GM12878 (cell line): ENCODE data around the gene OR56A1.

Source experiments
- GATAD2B ChIP-seq: fragments of 450-650 bp; conservative IDR thresholded peaks from 2 replicates; pipeline ENCODE4 v1.6.1; 2017; ENCODE audit warnings: low read depth, mild to moderate bottlenecking, moderate library complexity
- KAT2A ChIP-seq: conservative IDR thresholded peaks from 2 replicates; pipeline ENCODE4 v1.6.1; 2011; ENCODE audit warnings: low read depth, low read length; ENCODE audit not compliant: control insufficient read depth
- MYC ChIP-seq: IDR thresholded peaks from 2 replicates; pipeline ENCODE4 v1.6.1; 2011; ENCODE audit warnings: mild to moderate bottlenecking, low read length, moderate library complexity, inconsistent platforms; ENCODE audit not compliant: insufficient read depth, insufficient replicate concordance, insufficient read length, severe bottlenecking
- NRF1 ChIP-seq: conservative IDR thresholded peaks from 2 replicates; pipeline ENCODE4 v1.6.1; 2011; ENCODE audit warnings: mild to moderate bottlenecking, low read depth, low read length, improper control_type of control experiment
- RAD21 ChIP-seq: IDR thresholded peaks from 2 replicates; pipeline ENCODE4 v1.6.1; 2011; ENCODE audit warnings: mild to moderate bottlenecking, low read depth, low read length, moderate library complexity; ENCODE audit not compliant: insufficient read depth
- SIN3A ChIP-seq: IDR thresholded peaks from 2 replicates; pipeline ENCODE4 v1.6.1; 2012; ENCODE audit warnings: low read depth, low read length, improper control_type of control experiment
- TAF1 ChIP-seq: IDR thresholded peaks from 2 replicates; pipeline ENCODE4 v1.6.1; 2011; ENCODE audit warnings: mild to moderate bottlenecking, low read depth, low read length, borderline replicate concordance
- TF ChIP-seq, protein P1 (sequence below): fragments of 450-650 bp; IDR thresholded peaks from 2 replicates; pipeline ENCODE4 v1.6.1; 2016; ENCODE audit warnings: mild to moderate bottlenecking, moderate library complexity, borderline replicate concordance
- TF ChIP-seq, protein P2 (sequence below), 3 experiments: IDR thresholded peaks in 2 of 3; conservative IDR thresholded peaks in 1 of 3; 2 replicates each; pipeline ENCODE4 v1.5.1; 2011; ENCODE audit warnings: low read depth in 3 of 3, low read length in 3 of 3, mild to moderate bottlenecking in 3 of 3, control low read depth in 2 of 3, moderate library complexity in 2 of 3, inconsistent platforms in 1 of 3, mixed read lengths in 1 of 3; ENCODE audit not compliant: control insufficient read depth in 2 of 3, insufficient read depth in 1 of 3; ENCODE audit errors: extremely low read depth in 1 of 3
- TF ChIP-seq, protein P3 (sequence below): IDR thresholded peaks from 2 replicates; pipeline ENCODE4 v1.6.1; 2011; ENCODE audit warnings: mild to moderate bottlenecking, low read depth, low read length, moderate library complexity; ENCODE audit not compliant: insufficient replicate concordance

DNA sequence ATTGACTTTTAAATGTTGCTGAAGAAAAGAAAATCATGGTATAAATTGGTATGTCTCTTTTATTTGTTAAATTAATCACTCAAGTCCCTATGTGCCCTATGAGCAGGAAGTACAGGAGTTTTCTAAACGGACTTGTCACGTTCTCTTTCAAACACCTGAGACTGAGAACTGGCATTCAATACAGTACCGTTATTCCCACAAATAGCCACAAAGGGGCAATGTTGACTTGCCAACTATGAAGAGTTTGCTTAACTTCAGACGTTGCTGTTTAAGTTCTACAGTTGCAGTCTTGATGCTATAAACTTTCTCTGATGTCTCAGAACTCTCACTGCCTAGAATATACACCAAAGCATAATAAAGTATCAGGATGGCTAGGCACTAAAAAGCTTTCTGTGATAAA, 7.6 kb downstream of the OR56A1 start:
- no peak for TF ChIP-seq MYC
- no peak for TF ChIP-seq GATAD2B
- TF ChIP-seq, protein P1, sequence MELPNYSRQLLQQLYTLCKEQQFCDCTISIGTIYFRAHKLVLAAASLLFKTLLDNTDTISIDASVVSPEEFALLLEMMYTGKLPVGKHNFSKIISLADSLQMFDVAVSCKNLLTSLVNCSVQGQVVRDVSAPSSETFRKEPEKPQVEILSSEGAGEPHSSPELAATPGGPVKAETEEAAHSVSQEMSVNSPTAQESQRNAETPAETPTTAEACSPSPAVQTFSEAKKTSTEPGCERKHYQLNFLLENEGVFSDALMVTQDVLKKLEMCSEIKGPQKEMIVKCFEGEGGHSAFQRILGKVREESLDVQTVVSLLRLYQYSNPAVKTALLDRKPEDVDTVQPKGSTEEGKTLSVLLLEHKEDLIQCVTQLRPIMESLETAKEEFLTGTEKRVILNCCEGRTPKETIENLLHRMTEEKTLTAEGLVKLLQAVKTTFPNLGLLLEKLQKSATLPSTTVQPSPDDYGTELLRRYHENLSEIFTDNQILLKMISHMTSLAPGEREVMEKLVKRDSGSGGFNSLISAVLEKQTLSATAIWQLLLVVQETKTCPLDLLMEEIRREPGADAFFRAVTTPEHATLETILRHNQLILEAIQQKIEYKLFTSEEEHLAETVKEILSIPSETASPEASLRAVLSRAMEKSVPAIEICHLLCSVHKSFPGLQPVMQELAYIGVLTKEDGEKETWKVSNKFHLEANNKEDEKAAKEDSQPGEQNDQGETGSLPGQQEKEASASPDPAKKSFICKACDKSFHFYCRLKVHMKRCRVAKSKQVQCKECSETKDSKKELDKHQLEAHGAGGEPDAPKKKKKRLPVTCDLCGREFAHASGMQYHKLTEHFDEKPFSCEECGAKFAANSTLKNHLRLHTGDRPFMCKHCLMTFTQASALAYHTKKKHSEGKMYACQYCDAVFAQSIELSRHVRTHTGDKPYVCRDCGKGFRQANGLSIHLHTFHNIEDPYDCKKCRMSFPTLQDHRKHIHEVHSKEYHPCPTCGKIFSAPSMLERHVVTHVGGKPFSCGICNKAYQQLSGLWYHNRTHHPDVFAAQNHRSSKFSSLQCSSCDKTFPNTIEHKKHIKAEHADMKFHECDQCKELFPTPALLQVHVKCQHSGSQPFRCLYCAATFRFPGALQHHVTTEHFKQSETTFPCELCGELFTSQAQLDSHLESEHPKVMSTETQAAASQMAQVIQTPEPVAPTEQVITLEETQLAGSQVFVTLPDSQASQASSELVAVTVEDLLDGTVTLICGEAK, result no peak
- TF ChIP-seq NRF1, result no peak
- TF ChIP-seq, protein P2, sequence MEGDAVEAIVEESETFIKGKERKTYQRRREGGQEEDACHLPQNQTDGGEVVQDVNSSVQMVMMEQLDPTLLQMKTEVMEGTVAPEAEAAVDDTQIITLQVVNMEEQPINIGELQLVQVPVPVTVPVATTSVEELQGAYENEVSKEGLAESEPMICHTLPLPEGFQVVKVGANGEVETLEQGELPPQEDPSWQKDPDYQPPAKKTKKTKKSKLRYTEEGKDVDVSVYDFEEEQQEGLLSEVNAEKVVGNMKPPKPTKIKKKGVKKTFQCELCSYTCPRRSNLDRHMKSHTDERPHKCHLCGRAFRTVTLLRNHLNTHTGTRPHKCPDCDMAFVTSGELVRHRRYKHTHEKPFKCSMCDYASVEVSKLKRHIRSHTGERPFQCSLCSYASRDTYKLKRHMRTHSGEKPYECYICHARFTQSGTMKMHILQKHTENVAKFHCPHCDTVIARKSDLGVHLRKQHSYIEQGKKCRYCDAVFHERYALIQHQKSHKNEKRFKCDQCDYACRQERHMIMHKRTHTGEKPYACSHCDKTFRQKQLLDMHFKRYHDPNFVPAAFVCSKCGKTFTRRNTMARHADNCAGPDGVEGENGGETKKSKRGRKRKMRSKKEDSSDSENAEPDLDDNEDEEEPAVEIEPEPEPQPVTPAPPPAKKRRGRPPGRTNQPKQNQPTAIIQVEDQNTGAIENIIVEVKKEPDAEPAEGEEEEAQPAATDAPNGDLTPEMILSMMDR (IDR thresholded peaks at IDR 0.05 in 2 of 3, conservative IDR thresholded peaks at IDR 0.05 in 1 of 3; ENCODE audit: control insufficient read depth in 2 of 3, extremely low read depth in 1 of 3, insufficient read depth in 1 of 3, low read depth in 3 of 3, low read length in 3 of 3), result peak; percentile 49 to 59 (median 53); a peak in 5 of 6 replicates
- TF ChIP-seq RAD21, result peak; percentile 75
- TF ChIP-seq, protein P3, sequence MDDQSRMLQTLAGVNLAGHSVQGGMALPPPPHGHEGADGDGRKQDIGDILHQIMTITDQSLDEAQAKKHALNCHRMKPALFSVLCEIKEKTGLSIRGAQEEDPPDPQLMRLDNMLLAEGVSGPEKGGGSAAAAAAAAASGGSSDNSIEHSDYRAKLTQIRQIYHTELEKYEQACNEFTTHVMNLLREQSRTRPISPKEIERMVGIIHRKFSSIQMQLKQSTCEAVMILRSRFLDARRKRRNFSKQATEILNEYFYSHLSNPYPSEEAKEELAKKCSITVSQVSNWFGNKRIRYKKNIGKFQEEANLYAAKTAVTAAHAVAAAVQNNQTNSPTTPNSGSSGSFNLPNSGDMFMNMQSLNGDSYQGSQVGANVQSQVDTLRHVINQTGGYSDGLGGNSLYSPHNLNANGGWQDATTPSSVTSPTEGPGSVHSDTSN, result no peak
- no peak for TF ChIP-seq TAF1
- TF ChIP-seq KAT2A, result no peak
- TF ChIP-seq SIN3A, result no peak
